Central memory CD4-positive, alpha-beta T cell (primary cell): Measurements from ENCODE around the gene SLC2A6.

Experiments
- DNase-seq: peaks from one replicate; pipeline ENCODE4 v3.0.0; 2022

SLC2A6 gene

DNA sequence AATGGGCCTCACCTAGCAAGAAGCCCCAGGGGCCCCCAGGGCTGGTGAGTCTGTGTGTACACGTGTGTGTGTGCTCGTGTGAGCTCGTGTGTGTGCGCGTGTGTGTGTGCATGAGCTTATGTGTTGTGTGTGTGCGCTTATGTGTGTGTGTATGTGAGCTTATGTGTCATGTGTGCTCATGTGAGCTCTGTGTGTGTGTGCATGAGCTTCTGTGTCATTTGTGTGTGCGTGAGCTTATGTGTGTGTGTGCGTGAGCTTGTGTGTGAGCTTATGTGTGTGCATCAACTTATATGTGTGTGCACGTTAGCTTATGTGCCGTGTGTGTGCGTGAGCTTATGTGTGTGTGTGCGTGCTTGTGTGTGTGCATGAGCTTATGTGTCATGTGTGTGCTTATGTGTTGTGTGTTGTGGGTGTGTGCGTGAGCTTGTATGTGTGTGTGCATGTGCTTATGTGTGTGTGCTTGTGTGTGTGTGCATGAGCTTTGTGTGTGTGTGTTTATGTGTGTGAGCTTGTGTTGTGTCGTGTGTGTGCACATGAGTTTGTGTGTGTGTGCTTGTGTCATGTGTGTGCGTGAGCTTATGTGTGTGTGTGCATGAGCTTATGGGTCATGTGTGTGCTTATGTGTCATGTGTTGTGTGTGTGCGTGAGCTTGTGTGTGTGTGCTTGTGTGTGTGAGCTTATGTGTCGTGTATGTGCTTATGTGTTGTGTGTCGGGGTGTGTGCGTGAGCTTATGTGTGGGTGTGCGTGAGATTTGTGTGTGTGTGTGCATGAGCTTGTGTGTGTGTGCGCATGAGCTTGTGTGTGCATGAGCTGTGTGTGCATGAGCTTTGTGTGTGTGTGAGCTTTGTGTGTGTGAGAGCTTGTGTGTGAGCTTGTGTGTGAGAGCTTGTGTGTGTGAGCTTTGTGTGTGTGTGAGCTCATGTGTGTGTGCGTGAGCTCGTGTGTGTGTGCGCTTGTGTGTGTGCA, 16.7 kb upstream of the SLC2A6 start:
- DNase-seq: no peak

DNA sequence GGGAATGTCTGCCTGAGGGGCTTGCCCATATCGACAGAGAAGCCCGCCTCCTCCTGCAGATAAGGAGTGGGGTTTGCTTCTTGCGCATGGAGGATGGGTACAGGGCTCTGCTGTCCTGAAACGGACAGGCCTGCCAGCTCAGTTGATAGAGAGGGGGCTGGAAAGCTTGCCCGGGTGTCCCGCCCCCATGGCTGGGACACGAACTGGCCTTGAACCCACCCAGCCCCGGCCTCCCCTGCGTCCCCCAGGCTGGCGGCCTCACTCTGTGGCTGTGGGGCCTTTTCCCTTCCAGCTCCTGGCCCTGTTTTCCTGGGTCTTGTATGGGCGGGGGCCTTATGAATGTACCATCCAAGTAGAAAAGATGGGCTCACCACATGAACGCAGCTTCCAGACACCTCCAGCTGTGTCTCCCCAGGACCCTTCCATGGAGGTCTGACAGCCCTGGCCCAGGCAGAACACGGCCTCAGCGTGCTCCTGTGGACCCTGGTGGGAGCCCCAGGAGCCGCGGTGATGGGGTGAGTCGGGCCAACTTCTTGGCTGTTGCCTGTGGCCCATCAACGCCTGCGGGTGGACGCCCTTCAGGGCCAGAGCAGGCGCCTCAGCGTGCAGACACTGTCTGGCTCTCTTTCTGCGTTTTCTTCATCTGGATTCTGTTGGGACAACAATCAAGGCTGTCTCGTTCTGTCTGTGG, 15.9 kb upstream of the SLC2A6 start:
- DNase-seq: no peak

DNA sequence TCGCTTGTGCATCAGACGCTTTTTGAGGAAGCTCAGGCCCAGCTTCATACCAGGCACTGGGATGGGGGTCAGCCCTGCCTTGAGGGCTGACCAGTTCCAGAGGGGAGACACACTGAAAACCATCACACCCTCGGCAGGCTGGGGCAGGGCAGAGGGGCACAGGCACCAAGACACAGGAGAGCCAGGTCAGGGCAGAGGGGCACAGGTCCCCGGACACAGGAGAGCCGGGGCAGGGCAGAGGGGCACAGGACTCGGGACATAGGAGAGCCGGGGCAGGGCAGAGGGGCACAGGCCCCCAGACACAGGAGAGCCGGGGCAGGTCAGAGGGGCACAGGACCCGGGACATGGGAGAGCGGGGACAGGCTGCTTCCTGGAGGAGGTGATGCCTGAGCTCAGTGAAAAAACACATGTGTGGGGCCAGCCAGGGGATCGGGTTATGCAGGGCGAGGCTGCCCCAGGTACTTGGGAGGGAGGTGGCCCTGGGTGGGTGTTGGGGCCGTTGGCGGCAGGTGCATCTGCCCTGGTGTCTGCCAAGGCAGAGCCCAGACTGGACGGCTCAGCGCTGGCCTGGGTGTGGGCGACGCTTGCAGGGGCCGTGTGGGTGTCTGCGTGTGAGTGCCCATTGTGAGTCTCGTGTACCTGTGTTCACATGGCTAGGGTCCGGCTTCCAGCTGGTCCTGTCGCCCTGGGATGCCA, 15.1 kb upstream of the SLC2A6 start:
- DNase-seq: no peak

DNA sequence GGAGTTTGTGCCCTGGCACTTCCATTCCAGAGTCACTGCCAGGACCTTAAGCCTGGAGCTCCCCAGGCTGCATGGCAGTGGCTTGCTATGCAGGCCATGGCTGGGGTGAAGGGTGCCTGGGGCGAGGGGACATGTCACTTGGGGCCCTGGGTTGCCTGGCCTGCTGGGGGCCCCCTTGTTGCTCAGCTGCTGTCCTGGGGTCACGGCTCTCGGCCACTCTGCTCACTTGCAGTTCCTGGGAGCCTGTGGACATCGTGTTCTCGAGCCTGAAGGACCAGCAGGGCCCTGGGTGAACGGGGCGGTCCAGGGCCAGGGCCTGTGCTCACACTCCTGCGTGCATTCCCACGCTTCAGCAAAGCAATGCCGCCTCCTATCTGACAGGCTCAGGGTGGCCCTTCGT, 14.5 kb upstream of the SLC2A6 start:
- DNase-seq: no peak

DNA sequence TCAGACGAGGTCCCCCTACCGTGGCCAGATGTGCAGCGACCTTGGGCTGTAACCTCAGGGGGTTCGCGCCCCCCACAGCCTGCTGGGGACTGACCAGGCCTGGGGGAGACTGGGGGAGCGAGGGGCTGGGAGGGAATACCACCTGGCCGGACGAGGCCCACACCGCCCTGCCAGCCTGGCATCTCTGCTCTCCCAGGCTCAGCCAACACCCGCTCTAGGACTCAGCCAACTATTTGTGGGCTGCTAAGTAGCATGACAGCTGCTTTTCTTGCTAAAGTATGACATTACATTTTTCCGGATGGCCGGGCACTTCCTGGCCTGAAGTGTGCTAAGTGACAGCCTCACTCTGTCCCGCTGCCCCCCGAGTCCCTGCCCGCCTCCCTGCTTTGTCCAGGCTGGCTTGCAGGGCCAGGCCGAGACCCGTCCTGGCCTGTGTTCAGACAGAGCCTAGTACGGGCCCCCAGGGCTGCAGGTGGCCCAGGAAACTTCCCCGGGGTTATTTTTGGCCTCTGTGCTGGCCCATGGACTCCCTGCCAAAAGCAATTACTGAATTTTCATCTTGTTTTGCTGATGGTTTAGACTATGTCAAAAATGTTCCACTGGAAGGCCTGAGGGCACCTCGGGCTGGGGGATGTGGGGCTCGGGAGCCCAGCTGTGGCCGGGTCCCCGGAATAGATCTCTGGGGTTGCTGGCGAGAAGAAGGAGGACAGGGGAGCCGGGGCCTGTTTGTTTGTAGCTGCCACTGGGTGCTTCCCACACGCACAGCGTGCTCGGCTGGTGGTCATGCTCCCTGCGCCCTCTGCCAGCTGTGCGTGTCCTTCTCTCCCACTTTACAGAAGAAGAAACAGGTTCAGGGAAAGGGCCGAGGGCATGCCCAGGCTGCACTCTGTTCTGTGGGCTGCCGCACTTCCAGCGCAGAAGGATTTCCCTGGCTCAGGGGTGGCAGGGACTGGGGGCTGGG, 13.4 kb upstream of the SLC2A6 start:
- DNase-seq: no peak

DNA sequence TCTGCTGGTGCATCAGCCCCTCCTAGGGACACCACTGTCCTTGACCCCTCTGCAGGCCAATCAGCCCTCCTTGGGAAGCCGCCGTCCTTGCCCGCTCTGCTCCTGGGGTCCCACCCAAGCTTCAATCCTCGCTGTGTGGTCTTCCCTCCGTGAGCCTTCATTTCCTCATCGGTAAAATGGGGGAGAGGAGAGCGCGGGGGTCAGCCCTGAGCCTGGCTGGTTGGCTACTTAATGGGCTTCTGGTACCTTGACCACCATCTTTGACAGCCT, 12.7 kb upstream of the SLC2A6 start:
- no peak for DNase-seq

DNA sequence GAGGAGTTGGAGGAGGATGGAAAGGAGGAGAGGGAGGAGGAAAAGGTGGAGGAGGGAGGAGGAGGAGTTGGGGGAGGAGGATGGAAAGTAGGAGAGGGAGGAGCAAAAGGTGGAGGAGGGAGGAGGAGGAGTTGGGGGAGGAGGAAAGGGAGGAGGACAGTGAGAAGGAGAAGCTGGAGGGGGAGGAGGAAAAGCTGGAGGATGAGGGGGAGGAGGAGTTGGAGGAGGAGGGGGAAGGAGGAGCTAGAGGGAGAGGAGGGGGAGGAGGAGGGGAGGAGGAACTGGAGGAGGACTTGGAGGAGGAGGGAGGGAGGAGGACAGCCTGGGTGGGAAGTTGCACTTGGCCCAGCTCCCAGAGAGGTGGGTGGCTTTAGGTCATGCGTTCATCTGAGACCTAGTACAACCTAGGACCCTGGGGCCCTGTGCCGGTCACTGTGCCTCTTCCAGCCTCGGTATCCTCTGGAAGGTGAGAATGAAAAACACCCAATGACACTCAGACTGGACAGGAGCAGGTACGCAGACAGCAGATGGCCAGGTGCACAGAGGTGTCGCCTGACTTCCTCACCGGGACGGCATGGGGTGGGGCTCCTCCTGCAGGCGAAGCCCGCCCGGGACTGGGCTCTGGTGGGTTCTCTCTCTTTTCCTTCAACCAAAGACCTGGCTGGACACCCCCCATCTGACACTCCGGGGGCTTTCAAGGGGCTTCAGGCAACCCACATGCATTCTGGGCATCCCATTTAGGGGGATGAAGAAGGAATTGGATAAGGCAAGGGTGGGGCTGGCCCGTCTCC, 12.2 kb upstream of the SLC2A6 start:
- no peak for DNase-seq

DNA sequence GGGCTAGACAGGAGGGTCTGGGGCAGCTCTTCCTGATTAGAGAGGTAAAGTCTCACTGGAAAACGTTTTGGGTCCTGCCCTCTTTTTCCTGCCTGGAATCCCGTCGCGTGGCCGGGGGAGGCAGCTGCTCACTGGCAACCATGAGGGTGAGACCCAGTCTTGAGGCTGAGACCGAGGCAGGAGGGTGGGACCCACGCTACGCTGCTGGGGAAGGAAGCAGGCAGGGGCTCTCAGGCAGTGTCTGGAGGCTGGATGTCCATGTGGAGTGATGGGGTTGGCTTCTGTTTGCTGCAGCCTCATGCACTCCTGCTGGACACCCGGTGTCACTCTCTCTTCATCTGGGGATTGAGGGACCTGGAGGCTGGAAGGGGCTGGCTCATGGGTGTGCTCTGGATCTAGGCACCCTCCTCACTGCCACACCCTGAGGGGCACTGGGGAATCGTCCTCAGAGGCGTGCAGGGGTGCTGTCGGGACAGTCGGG, 11.3 kb upstream of the SLC2A6 start:
- no peak for DNase-seq

DNA sequence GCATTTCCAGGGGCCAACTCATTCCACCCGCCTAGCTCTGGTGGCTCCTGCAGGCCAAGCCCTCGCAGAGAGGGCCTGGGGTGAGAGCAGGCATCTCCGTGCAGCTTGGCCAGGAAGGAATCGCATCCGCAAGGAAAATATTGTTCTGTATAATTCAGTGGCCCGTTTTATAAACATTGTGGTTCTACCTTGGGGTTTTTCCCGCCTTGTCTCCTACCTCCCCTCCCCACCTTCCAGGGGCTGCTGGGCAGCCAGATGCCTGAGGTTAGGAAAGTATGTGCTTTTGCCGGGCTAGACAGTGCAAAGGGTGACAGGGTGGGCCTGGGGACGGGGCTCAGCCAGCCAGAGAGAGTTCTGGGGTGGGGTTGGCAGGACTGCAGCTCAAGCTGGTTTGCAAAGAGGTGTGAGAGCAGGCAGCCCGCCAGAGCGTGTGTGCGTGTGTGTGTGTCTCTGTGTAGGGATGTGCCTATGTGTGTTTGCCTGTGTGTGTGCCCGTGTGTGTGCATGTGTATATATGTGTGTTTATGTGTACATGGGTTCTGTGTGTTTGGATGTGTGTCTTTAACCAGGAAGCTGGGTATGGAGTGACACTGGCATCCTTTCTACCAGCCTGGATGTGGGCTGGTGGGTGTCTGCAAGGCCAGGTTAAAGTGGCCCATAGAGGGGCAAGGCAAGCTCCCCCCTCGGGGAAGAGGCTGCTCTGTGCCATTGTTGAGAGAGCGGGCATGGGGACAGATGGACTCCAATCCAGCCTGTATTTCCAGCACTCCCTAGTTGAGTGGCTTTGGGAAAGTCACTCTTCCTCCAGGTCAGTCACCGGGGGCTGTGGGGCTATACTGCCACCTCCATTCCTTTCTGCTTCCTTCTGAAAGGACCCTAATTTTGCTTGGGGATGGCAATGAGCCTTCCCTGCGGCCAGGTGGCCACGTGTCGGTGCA, 10.6 kb upstream of the SLC2A6 start:
- no peak for DNase-seq

DNA sequence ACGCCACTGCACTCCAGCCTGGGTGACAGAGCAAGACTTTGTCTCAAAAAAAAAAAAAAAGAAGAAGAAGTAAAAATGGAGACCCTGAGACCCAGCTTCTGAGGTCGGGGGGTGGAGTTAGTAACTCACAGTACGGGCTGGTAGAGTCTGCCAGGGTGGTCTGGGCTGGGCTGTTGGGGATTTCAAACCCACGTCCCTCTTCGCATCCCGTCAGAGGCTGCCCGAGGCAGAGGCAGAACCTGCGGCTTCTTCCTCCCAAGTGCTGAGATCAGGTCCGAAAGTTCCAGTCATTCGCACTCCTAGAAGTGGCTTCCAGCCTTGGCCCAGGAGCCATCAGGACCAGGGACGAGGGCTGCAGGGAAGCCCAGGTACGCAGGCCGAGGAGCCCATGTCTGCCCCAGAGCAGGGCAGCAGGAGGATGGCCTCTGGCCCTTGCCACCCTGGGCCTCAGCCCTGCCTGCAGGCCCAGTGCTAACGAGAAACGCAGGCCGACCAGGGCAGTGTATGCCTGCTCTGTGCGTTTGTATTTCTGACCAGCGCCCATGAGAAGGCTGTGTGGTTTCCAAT, 9.9 kb upstream of the SLC2A6 start:
- DNase-seq: no peak

DNA sequence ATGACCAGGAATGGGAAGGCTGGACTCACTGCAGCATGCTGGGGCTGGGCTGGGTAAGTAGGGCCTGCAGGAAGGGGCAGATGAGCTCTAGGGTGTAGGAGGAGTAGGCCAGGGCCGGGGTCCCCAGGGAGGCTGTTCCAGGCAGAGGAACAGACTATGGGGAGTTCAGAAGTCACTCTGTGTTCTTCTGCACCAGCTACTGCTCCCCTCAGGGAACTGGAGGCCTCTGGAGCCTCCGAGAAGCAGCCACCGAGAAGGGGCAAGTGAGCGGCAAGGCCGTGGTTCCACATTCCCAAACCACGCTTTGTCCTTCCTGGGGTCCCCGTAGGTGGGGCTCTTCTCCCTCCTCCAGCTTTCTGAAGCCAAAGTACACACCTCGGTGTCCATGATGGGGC, 8.4 kb upstream of the SLC2A6 start:
- no peak for DNase-seq

DNA sequence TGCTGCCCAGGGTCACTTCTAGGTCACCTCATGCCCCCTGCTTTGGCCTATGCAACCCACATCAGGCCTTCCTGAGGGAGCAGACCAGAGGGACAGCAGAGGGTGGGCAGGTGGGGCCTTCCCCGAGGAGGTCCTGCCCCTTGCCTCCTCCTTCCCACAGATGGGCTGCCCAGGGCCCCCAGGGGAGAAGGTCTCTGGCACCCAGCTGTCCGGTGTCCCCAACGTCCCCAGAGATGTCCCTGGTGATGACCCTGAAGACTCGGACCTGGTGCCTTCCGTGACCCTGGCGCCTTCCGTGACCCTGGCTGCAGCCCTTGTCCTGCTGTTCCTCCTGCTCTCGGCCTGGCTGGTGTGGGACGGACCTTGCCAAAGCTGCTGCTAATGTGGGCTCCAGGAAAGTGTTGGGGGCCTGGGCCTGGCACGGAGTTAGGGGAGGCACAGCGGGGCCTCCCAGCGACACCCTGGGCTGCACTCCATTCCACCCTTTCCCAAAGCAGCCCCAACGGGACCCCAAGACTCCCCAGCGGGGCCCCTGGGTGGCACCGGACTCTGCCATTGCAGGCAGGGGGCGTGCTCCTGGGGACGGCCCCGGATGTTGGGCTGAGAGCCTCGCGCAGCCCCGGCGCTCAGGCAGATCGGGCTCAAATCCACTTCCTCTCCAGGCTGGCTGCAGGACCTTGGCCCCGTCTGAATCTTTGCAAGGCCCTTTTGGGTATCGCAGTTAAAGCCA, 6.8 kb upstream of the SLC2A6 start:
- DNase-seq: no peak

DNA sequence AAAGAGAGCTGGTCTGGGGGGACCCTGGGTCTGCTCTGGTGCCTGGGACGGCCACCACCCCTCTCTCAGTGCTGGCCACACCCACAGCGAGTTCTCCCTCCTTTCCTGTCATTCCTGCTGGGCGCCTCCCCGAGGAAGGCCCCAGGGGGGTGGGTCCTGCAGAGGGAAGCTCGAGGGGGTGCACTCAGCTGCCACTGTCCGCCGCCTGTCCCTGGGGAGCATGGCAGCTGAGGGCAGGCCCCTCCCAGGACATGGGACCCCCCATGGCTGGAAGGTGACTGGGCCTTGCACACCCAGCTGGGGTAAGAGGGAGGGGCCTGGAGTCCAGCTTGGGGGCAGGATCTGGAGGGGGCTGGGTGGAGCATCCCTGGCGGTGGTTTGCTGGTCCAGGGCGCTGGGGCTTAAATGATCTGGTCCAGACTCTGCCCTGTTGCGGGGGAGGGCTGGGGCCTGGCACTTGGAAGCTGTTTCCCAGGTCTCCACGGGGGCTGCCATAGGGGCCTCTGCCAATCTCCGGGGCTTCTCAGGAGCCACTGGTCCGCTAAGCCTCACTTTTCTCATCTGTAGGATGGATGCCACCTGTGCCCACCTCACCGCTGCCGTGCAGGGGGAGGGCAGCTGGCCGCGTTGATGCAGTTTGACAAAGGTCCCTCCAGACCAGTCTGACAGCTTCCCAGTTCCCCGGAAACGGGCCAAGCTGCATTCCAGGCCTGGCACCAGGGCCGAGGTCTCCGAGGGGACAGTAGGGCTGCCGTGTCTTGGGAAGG, 6.0 kb upstream of the SLC2A6 start:
- DNase-seq: no peak

DNA sequence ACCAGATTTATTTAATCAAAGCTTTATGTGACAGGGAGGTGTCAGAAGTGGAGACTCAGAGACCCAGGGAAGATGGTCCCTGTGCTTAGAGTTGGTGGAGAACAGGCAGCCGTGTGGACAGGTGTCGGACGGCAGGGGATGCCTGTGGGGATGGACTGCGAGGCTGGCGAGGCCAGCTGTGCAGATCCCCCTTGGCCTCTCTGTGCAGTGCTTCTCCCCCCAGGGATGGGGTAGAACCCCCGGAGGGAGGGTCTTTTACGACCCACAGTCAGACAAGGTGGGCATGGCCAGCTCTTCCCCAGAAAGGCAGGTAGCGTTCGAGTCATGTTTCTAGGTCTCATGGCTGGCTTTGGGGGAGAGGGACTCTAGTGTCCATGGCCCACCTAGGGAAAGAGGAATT, 4.7 kb upstream of the SLC2A6 start:
- DNase-seq: no peak

DNA sequence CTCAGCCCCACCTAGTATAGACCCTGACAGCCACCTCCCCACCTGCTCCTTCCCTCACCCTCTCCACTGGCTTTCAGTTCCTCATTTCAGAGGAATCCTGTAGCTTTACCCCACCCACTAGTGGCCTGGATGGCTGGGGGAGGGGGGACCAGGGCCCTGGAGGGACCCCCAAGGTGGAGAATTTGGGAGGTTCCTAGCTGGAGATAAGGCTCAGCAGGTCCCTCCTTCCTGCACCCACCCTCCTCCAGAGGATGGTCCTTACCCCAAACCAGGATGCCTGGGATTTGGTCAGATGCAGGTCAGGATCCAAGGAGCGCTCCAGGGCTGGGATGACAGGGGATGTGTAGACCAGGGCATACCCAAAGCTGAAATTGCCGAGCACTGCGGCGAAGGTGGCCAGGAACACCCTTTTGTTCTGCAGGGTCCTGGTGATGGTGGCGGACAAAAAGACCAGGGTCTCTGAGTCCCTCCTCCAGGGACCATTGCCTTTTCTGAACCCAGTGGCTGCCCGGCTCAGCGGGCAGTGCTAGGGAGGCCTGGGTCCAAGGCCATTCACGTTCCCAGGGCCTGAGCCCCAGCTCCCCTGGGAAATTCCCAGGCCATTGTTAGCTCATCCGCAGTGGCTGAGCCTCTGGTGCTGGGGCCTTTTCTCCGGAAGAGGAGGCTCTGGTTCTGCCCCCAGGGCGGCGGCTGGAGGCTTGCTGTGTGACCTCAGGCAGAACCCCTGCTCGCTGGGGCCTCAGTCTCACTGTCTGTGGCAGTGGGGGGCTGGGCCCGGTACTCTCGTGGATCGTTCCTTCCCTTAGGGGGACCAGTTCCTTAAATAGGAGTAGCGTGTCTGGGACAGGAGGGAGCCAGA, 678 bp downstream of the SLC2A6 start:
- no peak for DNase-seq

DNA sequence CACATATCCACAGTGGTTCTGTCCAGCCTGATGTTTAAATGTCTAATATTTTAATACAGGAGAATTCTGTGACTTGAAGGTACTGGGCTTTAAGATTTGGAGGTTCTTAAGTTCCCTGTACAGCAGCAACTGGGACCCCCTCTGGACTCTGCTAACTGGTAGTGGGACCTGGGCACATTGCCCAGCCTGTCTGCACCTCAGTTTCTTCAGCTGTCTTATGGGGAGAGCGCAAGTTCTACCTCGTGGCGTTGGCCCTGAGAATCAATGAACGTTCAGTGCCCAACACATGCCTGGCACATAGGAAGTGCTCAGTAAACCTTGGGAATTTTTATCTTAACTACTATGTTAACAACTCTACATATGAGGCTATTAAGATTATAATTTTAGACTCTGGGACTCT, 1.4 kb downstream of the SLC2A6 start:
- DNase-seq: no peak

DNA sequence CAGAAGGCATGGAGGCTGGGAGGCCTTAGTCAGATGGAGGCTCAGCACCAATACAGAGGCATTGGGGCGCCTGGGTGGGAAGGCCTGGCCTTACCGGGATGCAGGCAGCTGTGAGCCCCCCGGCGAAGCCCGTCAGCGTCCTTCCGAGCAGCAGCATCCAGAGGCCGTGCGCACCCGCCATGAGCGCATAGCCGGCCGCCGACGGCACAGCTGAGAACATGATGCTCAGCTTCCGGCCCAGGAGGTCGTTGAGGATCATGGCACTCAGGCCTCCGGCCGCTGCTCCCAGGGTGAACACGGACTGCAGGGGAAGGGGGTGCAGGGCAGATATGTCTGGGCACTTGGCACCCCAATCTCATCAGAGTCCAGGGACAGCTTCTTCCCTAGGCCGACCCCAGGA, 2.0 kb downstream of the SLC2A6 start:
- DNase-seq: no peak
